A673 (cell line): ENCODE measurements around the gene NSUN2. TPM values are rescaled to one million over a fixed set of nuclear protein-coding genes. Genes with fewer than 3 reads are reported as not detected.

Experiments
- BruUV-seq: library from RNA; stranded (reverse); fragments of 400-500 nt; replicated peaks from 2 replicates; lab custom pipeline; 2021; lab: Mats Ljungman, UMichigan
- CTCF ChIA-PET: fragments of 300-600 bp; sonication (Branson Sonifier 250); formaldehyde crosslinking; loops from one replicate; lab custom pipeline; 2022; ENCODE audit warnings: antibody characterized with exemption; lab: Charles Lee
- POLR2A ChIA-PET: fragments of 300-600 bp; sonication (Branson Sonifier 250); formaldehyde crosslinking; loops from one replicate; lab custom pipeline; 2022; ENCODE audit warnings: antibody characterized with exemption; ENCODE audit not compliant: low non-redundant PET; lab: Charles Lee
- DNase-seq: peaks from one replicate; pipeline ENCODE4 v3.0.0-alpha.2; 2015; ENCODE audit warnings: low spot score
- H3K27ac ChIP-seq: fragments of 200-600 bp; sonication (generic); 2 replicates; pipeline ENCODE4 v1.5.1; 2016; ENCODE audit warnings: mixed run types, low read depth, mild to moderate bottlenecking, mixed read lengths, antibody characterized with exemption, low read length; ENCODE audit not compliant: poor library complexity, severe bottlenecking
- H3K27me3 ChIP-seq: fragments of 200-600 bp; sonication (generic); replicated peaks from 2 replicates; pipeline ENCODE4 v1.6.1; 2017; ENCODE audit warnings: mixed run types, low read depth, mild to moderate bottlenecking, mixed read lengths, antibody characterized with exemption, low read length; ENCODE audit not compliant: insufficient read depth, poor library complexity
- H3K36me3 ChIP-seq: fragments of 200-600 bp; sonication (generic); 2 replicates; pipeline ENCODE4 v1.6.1; 2016; ENCODE audit warnings: mixed run types, mild to moderate bottlenecking, mixed read lengths, antibody characterized with exemption, low read length; ENCODE audit not compliant: insufficient read depth, poor library complexity, severe bottlenecking
- H3K4me1 ChIP-seq: fragments of 200-600 bp; sonication (generic); 2 replicates; pipeline ENCODE4 v1.6.1; 2017; ENCODE audit warnings: mixed run types, mild to moderate bottlenecking, mixed read lengths, antibody characterized with exemption, low read length; ENCODE audit not compliant: insufficient read depth, poor library complexity, severe bottlenecking
- H3K4me3 ChIP-seq: fragments of 200-600 bp; sonication (generic); 2 replicates; pipeline ENCODE4 v1.5.1; 2016; ENCODE audit warnings: low read depth, mixed run types, mild to moderate bottlenecking, mixed read lengths, low read length; ENCODE audit not compliant: poor library complexity, severe bottlenecking
- H3K9me3 ChIP-seq: fragments of 200-600 bp; sonication (generic); 2 replicates; pipeline ENCODE4 v1.6.1; 2016; ENCODE audit warnings: mixed run types, low read depth, mild to moderate bottlenecking, mixed read lengths, antibody characterized with exemption, low read length; ENCODE audit not compliant: poor library complexity, severe bottlenecking
- EZH2 ChIP-seq: fragments of 200-600 bp; sonication (generic); IDR thresholded peaks from 2 replicates; pipeline ENCODE4 v1.6.1; 2017; ENCODE audit warnings: borderline replicate concordance, low read depth, mild to moderate bottlenecking, mixed read lengths, antibody characterized with exemption, low read length; ENCODE audit not compliant: poor library complexity, severe bottlenecking
- intact Hi-C: fragments of 100-400 bp; cut with micrococcal nuclease; formaldehyde crosslinking; loops from one replicate; pipeline ENCODE4 v1.10.0; 2022; ENCODE audit not compliant: unreplicated experiment
- total RNA-seq: library from RNA; stranded (reverse); gene quantifications from 2 replicates; pipeline ENCODE4 v1.2.3, GENCODE V29; 2021
- TF ChIP-seq, protein P1 (sequence below): fragments of 300-800, 200-600 bp; sonication (generic); conservative IDR thresholded peaks from 2 replicates; pipeline ENCODE4 v1.5.1; 2017; ENCODE audit warnings: low read depth, mild to moderate bottlenecking, antibody characterized with exemption, low read length, moderate library complexity, mixed read lengths

NSUN2 gene
- total RNA-seq, 1 experiment from 2014 or later, result 111 TPM

DNA sequence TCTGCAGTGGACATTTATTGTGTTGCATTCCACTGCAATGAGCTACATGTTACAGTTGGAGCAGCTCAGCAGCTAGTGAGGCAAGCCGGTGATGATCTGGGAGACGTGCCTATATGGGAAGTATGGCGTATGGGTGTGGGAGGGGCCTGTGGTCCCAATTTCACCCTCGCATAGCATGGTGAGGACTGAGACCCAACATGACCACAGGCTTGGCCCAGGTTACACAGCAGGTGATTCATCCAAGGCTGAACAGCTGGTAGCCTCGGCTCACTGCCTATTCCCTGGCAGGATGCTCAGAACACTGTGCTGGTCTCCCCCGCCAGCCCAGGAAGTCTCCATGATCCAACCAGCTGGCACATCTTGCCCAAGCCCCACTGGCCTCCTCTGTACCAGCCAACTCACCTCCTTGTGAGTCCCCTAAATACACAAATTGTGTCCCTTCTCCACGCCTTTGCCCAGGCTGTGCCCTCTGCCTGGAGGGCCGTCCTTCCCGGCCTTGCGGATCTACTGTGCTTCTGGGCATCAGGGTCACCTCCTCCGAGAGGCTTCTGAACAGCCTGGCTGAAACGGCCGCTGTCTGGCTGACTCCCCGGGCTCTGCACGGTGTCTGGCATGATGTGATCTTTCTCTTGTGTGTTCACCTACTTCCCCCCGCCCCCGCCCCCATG is 81.4 kb downstream of the NSUN2 start:
- Histone ChIP-seq H3K27me3 (no peaks in the 10 kb centered on the region), H3K9me3 (no peaks in the 10 kb centered on the region), H3K27ac (no peak overlapping the region), H3K36me3 (no peaks in the 10 kb centered on the region), H3K4me3 (no peak overlapping the region), H3K4me1 (no peaks in the 10 kb centered on the region)
- TF ChIP-seq, protein P1, sequence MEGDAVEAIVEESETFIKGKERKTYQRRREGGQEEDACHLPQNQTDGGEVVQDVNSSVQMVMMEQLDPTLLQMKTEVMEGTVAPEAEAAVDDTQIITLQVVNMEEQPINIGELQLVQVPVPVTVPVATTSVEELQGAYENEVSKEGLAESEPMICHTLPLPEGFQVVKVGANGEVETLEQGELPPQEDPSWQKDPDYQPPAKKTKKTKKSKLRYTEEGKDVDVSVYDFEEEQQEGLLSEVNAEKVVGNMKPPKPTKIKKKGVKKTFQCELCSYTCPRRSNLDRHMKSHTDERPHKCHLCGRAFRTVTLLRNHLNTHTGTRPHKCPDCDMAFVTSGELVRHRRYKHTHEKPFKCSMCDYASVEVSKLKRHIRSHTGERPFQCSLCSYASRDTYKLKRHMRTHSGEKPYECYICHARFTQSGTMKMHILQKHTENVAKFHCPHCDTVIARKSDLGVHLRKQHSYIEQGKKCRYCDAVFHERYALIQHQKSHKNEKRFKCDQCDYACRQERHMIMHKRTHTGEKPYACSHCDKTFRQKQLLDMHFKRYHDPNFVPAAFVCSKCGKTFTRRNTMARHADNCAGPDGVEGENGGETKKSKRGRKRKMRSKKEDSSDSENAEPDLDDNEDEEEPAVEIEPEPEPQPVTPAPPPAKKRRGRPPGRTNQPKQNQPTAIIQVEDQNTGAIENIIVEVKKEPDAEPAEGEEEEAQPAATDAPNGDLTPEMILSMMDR, result no peak
- no peak for TF ChIP-seq EZH2
- intact Hi-C loops, result no loop called here
- POLR2A ChIA-PET, result no interaction called here
- no peak for DNase-seq
- no TSS peak for BruUV-seq
- CTCF ChIA-PET, result no interaction called here

DNA sequence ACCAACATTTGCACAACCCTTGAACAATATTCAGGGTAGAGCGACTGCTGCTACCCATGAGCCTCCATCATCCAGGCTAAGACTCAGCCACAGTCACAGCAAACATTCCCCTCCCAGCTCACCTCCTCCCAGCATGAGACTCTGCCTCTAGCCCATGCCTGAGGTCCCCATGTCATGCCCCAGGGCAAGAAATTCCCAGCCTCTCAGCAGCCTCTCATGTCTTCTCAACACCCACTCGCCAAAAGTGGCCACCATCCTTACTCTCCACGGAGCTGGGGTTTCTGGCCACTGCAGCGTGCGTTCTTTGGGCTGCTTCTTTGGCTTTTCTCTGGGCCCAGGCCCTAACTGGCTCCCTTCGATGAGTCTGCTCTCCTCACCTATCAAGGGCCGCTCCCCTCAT is 82.2 kb downstream of the NSUN2 start:
- POLR2A ChIA-PET, result no interaction called here
- no peaks in the 10 kb centered on the region for H3K9me3 ChIP-seq
- BruUV-seq, result no TSS peak
- intact Hi-C loops, result no loop called here
- no peaks in the 10 kb centered on the region for H3K27me3 ChIP-seq
- H3K4me3 ChIP-seq, result no peak overlapping the region
- no peak overlapping the region for H3K27ac ChIP-seq
- CTCF ChIA-PET, result no interaction called here
- TF ChIP-seq, protein P1, result no peak
- no peaks in the 10 kb centered on the region for H3K36me3 ChIP-seq
- no peak for DNase-seq
- no peaks in the 10 kb centered on the region for H3K4me1 ChIP-seq

Other genes starting within 250 kb of the NSUN2 start
- gene UBE2QL1, start 184.2 kb downstream of the NSUN2 start, total RNA-seq, result 0.74 and 2.6 TPM in 2 replicates
- gene SRD5A1, start 396 bp upstream of the NSUN2 start, total RNA-seq, result 32.0 and 32.4 TPM in 2 replicates
- gene TENT4A, start 80.4 kb upstream of the NSUN2 start, total RNA-seq, result 51.7 and 57.1 TPM in 2 replicates